Testis (tissue), 3 donors: ENCODE measurements around the gene C10orf95. TPM values are rescaled to one million over a fixed set of nuclear protein-coding genes. Genes with fewer than 3 reads are reported as not detected.

Experiments used
- DNase-seq: peaks from one replicate; pipeline ENCODE4 v3.0.0-alpha.2; 2019
- H3K27ac ChIP-seq, 2 donors: fragments of 200-600 bp; sonication (generic); one replicate each; pipeline ENCODE4 v1.5.1; 2019
- H3K27me3 ChIP-seq: fragments of 200-600 bp; sonication (generic); one replicate; pipeline ENCODE4 v1.5.1; 2019
- H3K36me3 ChIP-seq: fragments of 200-600 bp; sonication (generic); one replicate; pipeline ENCODE4 v1.5.1; 2017; ENCODE audit warnings: low read depth; ENCODE audit errors: missing control alignments
- H3K4me1 ChIP-seq: fragments of 200-600 bp; sonication (generic); one replicate; pipeline ENCODE4 v1.5.1; 2019
- H3K4me3 ChIP-seq, 2 donors: fragments of 200-600 bp; sonication (generic); one replicate each; pipeline ENCODE4 v1.5.1; 2017 to 2019
- H3K9me3 ChIP-seq: fragments of 200-600 bp; sonication (generic); one replicate; pipeline ENCODE4 v1.5.1; 2017
- CTCF ChIP-seq, 3 experiments: fragments of 450-650 bp in 2 of 3; fragments of 200-600 bp in 1 of 3; sonication (generic) in 1 of 3; IDR thresholded peaks; one replicate each; pipeline ENCODE4 v1.5.1; 2016 to 2019; ENCODE audit warnings: antibody characterized with exemption in 3 of 3, mild to moderate bottlenecking in 2 of 3, moderate library complexity in 1 of 3
- POLR2A ChIP-seq: fragments of 450-650 bp; IDR thresholded peaks from one replicate; pipeline ENCODE4 v1.6.1; 2017; ENCODE audit warnings: antibody characterized with exemption, mild to moderate bottlenecking, moderate library complexity
- WGBS, 2 donors: methylation state at CpG; one replicate each; pipeline ENCODE4 v1.1.5; 2018; 5-methylcytosine and 5-hydroxymethylcytosine counted together
- intact Hi-C: fragments of 100-400 bp; cut with DNase I; formaldehyde crosslinking; loops from one replicate; pipeline ENCODE4 v1.15.1; 2023; ENCODE audit warnings: low total_unique reads
- polyA plus RNA-seq: library from polyadenylated mRNA; stranded (reverse); fragments of 350-450 nt; fragmentation: Illumina TruSeq; extraction: RNeasy Lipid Tissue Mini Kit (QIAGEN cat#74804); gene quantifications from one replicate; pipeline ENCODE4 v1.2.3, GENCODE V29; 2014; ENCODE audit warnings: low read depth, low replicate concordance; ENCODE audit not compliant: insufficient read depth
- total RNA-seq, 2 donors: library from RNA; depleted of rRNA; stranded (reverse); fragments of >200 nt; gene quantifications; one replicate each; pipeline ENCODE4 v1.2.3, GENCODE V29; 2016

C10orf95 gene
- total and polyA plus RNA-seq, 3 donors from 2014 or later, result 0.29 to 1.3 (median 0.55) TPM

- no peak for DNase-seq
- H3K36me3 ChIP-seq, result no peaks in the 10 kb centered on the region
- H3K9me3 ChIP-seq, result no peaks in the 10 kb centered on the region
- peaks cover 10% of the 10 kb centered on the region for H3K4me1 ChIP-seq
- 83 to 87% methylated on average over 5 to 6 of the region's 6 CpGs for WGBS, 2 donors
- no peaks in the 10 kb centered on the region for H3K27me3 ChIP-seq
- no peak overlapping the region for H3K27ac ChIP-seq
- intact Hi-C loops, result no loop called here
- TF ChIP-seq POLR2A, result no peak
- no peak for TF ChIP-seq CTCF (IDR thresholded peaks at IDR 0.05)
- no peak overlapping the region for H3K4me3 ChIP-seq
Measured at GRCh38 chr10:102405632-102406031, 45.7 kb downstream of the C10orf95 start.

GRCh38 chr10:102405108-102405571 is 46.2 kb downstream of the C10orf95 start:
- no peak overlapping the region for H3K27ac ChIP-seq
- intact Hi-C loops, result no loop called here

GRCh38 chr10:102404361-102405107 is 46.8 kb downstream of the C10orf95 start:
- 90 to 92% methylated on average over 14 to 17 of the region's 17 CpGs for WGBS, 2 donors
- Histone ChIP-seq H3K4me1 (peaks cover 13% of the 10 kb centered on the region), H3K27me3 (no peaks in the 10 kb centered on the region), H3K27ac (no peak overlapping the region), H3K4me3 (no peak overlapping the region), H3K9me3 (no peaks in the 10 kb centered on the region), H3K36me3 (no peaks in the 10 kb centered on the region)
- TF ChIP-seq CTCF (IDR thresholded peaks at IDR 0.05), result no peak
- no peak for TF ChIP-seq POLR2A
- DNase-seq, result no peak
- intact Hi-C loops, result no loop called here

More at GRCh38 chr10:102405108-102405571, 46.2 kb downstream of the C10orf95 start:
- peaks cover 10% of the 10 kb centered on the region for H3K4me1 ChIP-seq
- no peaks in the 10 kb centered on the region for H3K36me3 ChIP-seq
- H3K27me3 ChIP-seq, result no peaks in the 10 kb centered on the region
- TF ChIP-seq POLR2A (no peak), CTCF (IDR thresholded peaks at IDR 0.05) (no peak)
- DNase-seq, result no peak
- 77 to 79% methylated on average over 12 to 19 of the region's 19 CpGs for WGBS, 2 donors
- H3K9me3 ChIP-seq, result no peaks in the 10 kb centered on the region
- no peak overlapping the region for H3K4me3 ChIP-seq

GRCh38 chr10:102403115-102403514 is 48.2 kb downstream of the C10orf95 start:
- no peak overlapping the region for H3K4me3 ChIP-seq
- intact Hi-C loops, result no loop called here
- H3K36me3 ChIP-seq, result no peaks in the 10 kb centered on the region
- TF ChIP-seq POLR2A (no peak), CTCF (IDR thresholded peaks at IDR 0.05) (no peak)
- H3K27ac ChIP-seq, result no peak overlapping the region
- no peaks in the 10 kb centered on the region for H3K9me3 ChIP-seq
- no peak for DNase-seq
- peaks cover 9% of the 10 kb centered on the region for H3K4me1 ChIP-seq
- 87% methylated on average over 12 of the region's 13 CpGs; no CpG with 5 or more reads in 1 of the 2 donors for WGBS, 2 donors
- no peaks in the 10 kb centered on the region for H3K27me3 ChIP-seq

- no peaks in the 10 kb centered on the region for H3K27me3 ChIP-seq
- peaks cover 8% of the 10 kb centered on the region for H3K4me1 ChIP-seq
- intact Hi-C loops, result no loop called here
- DNase-seq, result no peak
- H3K4me3 ChIP-seq, result no peak overlapping the region
- TF ChIP-seq POLR2A (no peak), CTCF (IDR thresholded peaks at IDR 0.05) (no peak)
- no peak overlapping the region for H3K27ac ChIP-seq
- H3K9me3 ChIP-seq, result no peaks in the 10 kb centered on the region
- WGBS, 2 donors, result 77 to 92% methylated on average over 5 of the region's 5 CpGs
- H3K36me3 ChIP-seq, result no peaks in the 10 kb centered on the region
Measured at GRCh38 chr10:102402512-102402896, 48.8 kb downstream of the C10orf95 start.
